Measurements from ENCODE around the gene ACBD7.
A peak's percentile ranks its signal among the peaks of the same experiment; 100 is the strongest.

The ACBD7 gene

GRCh38 chr10:15103513-15103912, 14.9 kb upstream of the ACBD7 start:
- no peak overlapping the region for H3K4me3 ChIP-seq (ENCODE audit: insufficient read depth in 1 of 2, low read depth in 1 of 2, low read length in 2 of 2)
- no peak overlapping the region for H2BK5ac ChIP-seq (ENCODE audit: low read depth, low read length, poor library complexity, severe bottlenecking)
- H2AFZ ChIP-seq (ENCODE audit: low read depth, low read length) = no peak overlapping the region
- no peaks in the 10 kb centered on the region for H3K27me3 ChIP-seq (ENCODE audit: control insufficient read depth in 1 of 2, insufficient read depth in 1 of 2, low read length in 2 of 2)
- peaks cover 28 to 72% of the 10 kb centered on the region in 2 experiments for H3K36me3 ChIP-seq (ENCODE audit: control insufficient read depth in 1 of 2, insufficient read depth in 2 of 2, low read depth in 1 of 2, low read length in 2 of 2)
- H3K18ac ChIP-seq (ENCODE audit: low read depth in 1 of 2, low read length in 2 of 2) = no peak overlapping the region
- peaks cover 10% of the 10 kb centered on the region for H3K79me1 ChIP-seq (replicated peaks; ENCODE audit: low read length, poor library complexity, severe bottlenecking)
- H2BK12ac ChIP-seq (ENCODE audit: low read length in 2 of 2) = no peak overlapping the region
- no peak overlapping the region for H2BK120ac ChIP-seq (ENCODE audit: low read depth, low read length)
- no peak overlapping the region for H2AK5ac ChIP-seq (ENCODE audit: low read length, severe bottlenecking)
- no peak overlapping the region for H2BK15ac ChIP-seq (ENCODE audit: low read depth, poor library complexity, severe bottlenecking)
- 90% methylated on average over 9 of the region's 9 CpGs for WGBS
- no peak overlapping the region for H3K4me2 ChIP-seq (ENCODE audit: low read length, poor library complexity, severe bottlenecking)
- H3K9ac ChIP-seq (ENCODE audit: low read length) = no peak overlapping the region
- H3K4me1 ChIP-seq (ENCODE audit: control insufficient read depth, insufficient read depth, low read depth, low read length) = peaks cover 2% of the 10 kb centered on the region
- no peak overlapping the region for H3K27ac ChIP-seq (ENCODE audit: low read length, poor library complexity, severe bottlenecking)
- H4K91ac ChIP-seq (ENCODE audit: low read length) = no peak overlapping the region
- H3K9me3 ChIP-seq (ENCODE audit: control insufficient read depth, low read length) = no peaks in the 10 kb centered on the region
- H3K23ac ChIP-seq (ENCODE audit: low read length in 2 of 2) = no peak overlapping the region
- no peak overlapping the region for H3K4ac ChIP-seq (ENCODE audit: low read depth in 1 of 2, low read length in 2 of 2)
- DNase-seq = no peak
- no peak overlapping the region for H4K8ac ChIP-seq (ENCODE audit: low read length)
- no peak overlapping the region for H3K14ac ChIP-seq (ENCODE audit: low read length in 2 of 2)

- Histone ChIP-seq H3K9me3 (ENCODE audit: control insufficient read depth, low read length) (no peaks in the 10 kb centered on the region), H3K4me2 (ENCODE audit: low read length, poor library complexity, severe bottlenecking) (no peak overlapping the region), H3K9ac (ENCODE audit: low read length) (peak overlapping the region; percentile 51), H3K23ac (ENCODE audit: low read length in 2 of 2) (no peak overlapping the region), H2AFZ (ENCODE audit: low read depth, low read length) (no peak overlapping the region), H3K79me1 (replicated peaks; ENCODE audit: low read length, poor library complexity, severe bottlenecking) (peaks cover 12% of the 10 kb centered on the region), H3K4ac (ENCODE audit: low read depth in 1 of 2, low read length in 2 of 2) (no peak overlapping the region), H3K14ac (ENCODE audit: low read length in 2 of 2) (no peak overlapping the region), H2BK120ac (ENCODE audit: low read depth, low read length) (no peak overlapping the region), H3K4me3 (ENCODE audit: insufficient read depth in 1 of 2, low read depth in 1 of 2, low read length in 2 of 2) (no peak overlapping the region), H3K4me1 (ENCODE audit: control insufficient read depth, insufficient read depth, low read depth, low read length) (peaks cover 5% of the 10 kb centered on the region), H2BK12ac (ENCODE audit: low read length in 2 of 2) (no peak overlapping the region), H3K18ac (ENCODE audit: low read depth in 1 of 2, low read length in 2 of 2) (no peak overlapping the region), H4K8ac (ENCODE audit: low read length) (no peak overlapping the region), H3K27me3 (ENCODE audit: control insufficient read depth in 1 of 2, insufficient read depth in 1 of 2, low read length in 2 of 2) (no peaks in the 10 kb centered on the region), H3K36me3 (ENCODE audit: control insufficient read depth in 1 of 2, insufficient read depth in 2 of 2, low read depth in 1 of 2, low read length in 2 of 2) (peaks cover 17 to 41% of the 10 kb centered on the region in 2 experiments), H2BK15ac (ENCODE audit: low read depth, poor library complexity, severe bottlenecking) (no peak overlapping the region), H2AK5ac (ENCODE audit: low read length, severe bottlenecking) (no peak overlapping the region), H2BK5ac (ENCODE audit: low read depth, low read length, poor library complexity, severe bottlenecking) (no peak overlapping the region), H3K27ac (ENCODE audit: low read length, poor library complexity, severe bottlenecking) (no peak overlapping the region), H4K91ac (ENCODE audit: low read length) (no peak overlapping the region)
- DNase-seq = no peak
- WGBS = 97% methylated on average over 4 of the region's 4 CpGs
Measured at GRCh38 chr10:15099886-15100285, 11.3 kb upstream of the ACBD7 start.

- H2BK15ac ChIP-seq (ENCODE audit: low read depth, poor library complexity, severe bottlenecking) = peak within 1 kb of the TSS; percentile 98
- H3K9ac ChIP-seq (ENCODE audit: low read length) = peak within 1 kb of the TSS; percentile 100
- H3K27ac ChIP-seq (ENCODE audit: low read length, poor library complexity, severe bottlenecking) = peak within 1 kb of the TSS; percentile 100
- H3K14ac ChIP-seq (ENCODE audit: low read length in 2 of 2) = peak within 1 kb of the TSS in 1 of 2 experiments; percentile 87
- peak within 1 kb of the TSS; percentile 95 for H3K4me2 ChIP-seq (ENCODE audit: low read length, poor library complexity, severe bottlenecking)
- H4K91ac ChIP-seq (ENCODE audit: low read length) = peak within 1 kb of the TSS; percentile 92
- H3K18ac ChIP-seq (ENCODE audit: low read depth in 1 of 2, low read length in 2 of 2) = peak within 1 kb of the TSS; percentile 96 to 99
- H2BK120ac ChIP-seq (ENCODE audit: low read depth, low read length) = peak within 1 kb of the TSS; percentile 99
- peak within 1 kb of the TSS; percentile 94 for H2BK5ac ChIP-seq (ENCODE audit: low read depth, low read length, poor library complexity, severe bottlenecking)
- H2BK12ac ChIP-seq (ENCODE audit: low read length in 2 of 2) = peak within 1 kb of the TSS; percentile 12 to 21
- H3K4me3 ChIP-seq (ENCODE audit: insufficient read depth in 1 of 2, low read depth in 1 of 2, low read length in 2 of 2) = peak within 1 kb of the TSS; percentile 90 to 99
- peak within 1 kb of the TSS; percentile 64 to 93 for H3K23ac ChIP-seq (ENCODE audit: low read length in 2 of 2)
- H3K9me3 ChIP-seq (ENCODE audit: control insufficient read depth, low read length) = no peaks in the 10 kb centered on the region
- peak within 1 kb of the TSS; percentile 92 for H2AFZ ChIP-seq (ENCODE audit: low read depth, low read length)
- WGBS = under 1% methylated on average over 81 of the region's 84 CpGs
- H4K8ac ChIP-seq (ENCODE audit: low read length) = peak within 1 kb of the TSS; percentile 97
- H3K4ac ChIP-seq (ENCODE audit: low read depth in 1 of 2, low read length in 2 of 2) = peak within 1 kb of the TSS; percentile 73 to 96
- peak; percentile 96 for DNase-seq
- peaks cover 3 to 18% of the 10 kb centered on the region in 2 experiments for H3K36me3 ChIP-seq (ENCODE audit: control insufficient read depth in 1 of 2, insufficient read depth in 2 of 2, low read depth in 1 of 2, low read length in 2 of 2)
- peaks cover 5% of the 10 kb centered on the region for H3K4me1 ChIP-seq (ENCODE audit: control insufficient read depth, insufficient read depth, low read depth, low read length)
- H3K27me3 ChIP-seq (ENCODE audit: control insufficient read depth in 1 of 2, insufficient read depth in 1 of 2, low read length in 2 of 2) = peaks cover 0 to under 1% of the 10 kb centered on the region in 2 experiments
- peaks cover 9% of the 10 kb centered on the region for H3K79me1 ChIP-seq (replicated peaks; ENCODE audit: low read length, poor library complexity, severe bottlenecking)
- H2AK5ac ChIP-seq (ENCODE audit: low read length, severe bottlenecking) = no peak within 1 kb of the TSS
Measured at GRCh38 chr10:15097011-15097812, 8.6 kb upstream of the ACBD7 start, which contains the start of gene RPP38. Gene RPP38, plus strand, starts transcription at chr10:15097355. Its CDS starts 5,960 bp downstream, at chr10:15103315.

- no peak for DNase-seq
- Histone ChIP-seq H3K4me3 (ENCODE audit: insufficient read depth in 1 of 2, low read depth in 1 of 2, low read length in 2 of 2) (peak overlapping the region; percentile 65 to 99), H3K9ac (ENCODE audit: low read length) (peak overlapping the region; percentile 100), H2AFZ (ENCODE audit: low read depth, low read length) (peak overlapping the region; percentile 92), H3K23ac (ENCODE audit: low read length in 2 of 2) (peak overlapping the region in 1 of 2 experiments; percentile 64), H3K27ac (ENCODE audit: low read length, poor library complexity, severe bottlenecking) (peak overlapping the region; percentile 54), H2BK120ac (ENCODE audit: low read depth, low read length) (no peak overlapping the region), H2BK12ac (ENCODE audit: low read length in 2 of 2) (peak overlapping the region in 1 of 2 experiments; percentile 21), H3K14ac (ENCODE audit: low read length in 2 of 2) (no peak overlapping the region), H3K27me3 (ENCODE audit: control insufficient read depth in 1 of 2, insufficient read depth in 1 of 2, low read length in 2 of 2) (peaks cover 0 to 3% of the 10 kb centered on the region in 2 experiments), H3K4me1 (ENCODE audit: control insufficient read depth, insufficient read depth, low read depth, low read length) (peaks cover 5% of the 10 kb centered on the region), H4K8ac (ENCODE audit: low read length) (peak overlapping the region; percentile 3), H4K91ac (ENCODE audit: low read length) (no peak overlapping the region), H3K4me2 (ENCODE audit: low read length, poor library complexity, severe bottlenecking) (peak overlapping the region; percentile 95), H3K18ac (ENCODE audit: low read depth in 1 of 2, low read length in 2 of 2) (peak overlapping the region in 1 of 2 experiments; percentile 30), H3K36me3 (ENCODE audit: control insufficient read depth in 1 of 2, insufficient read depth in 2 of 2, low read depth in 1 of 2, low read length in 2 of 2) (peaks cover 3 to 14% of the 10 kb centered on the region in 2 experiments), H2AK5ac (ENCODE audit: low read length, severe bottlenecking) (no peak overlapping the region), H2BK5ac (ENCODE audit: low read depth, low read length, poor library complexity, severe bottlenecking) (no peak overlapping the region), H3K9me3 (ENCODE audit: control insufficient read depth, low read length) (no peaks in the 10 kb centered on the region), H3K4ac (ENCODE audit: low read depth in 1 of 2, low read length in 2 of 2) (no peak overlapping the region), H3K79me1 (replicated peaks; ENCODE audit: low read length, poor library complexity, severe bottlenecking) (peaks cover 6% of the 10 kb centered on the region), H2BK15ac (ENCODE audit: low read depth, poor library complexity, severe bottlenecking) (no peak overlapping the region)
- WGBS = 7% methylated on average over 11 of the region's 11 CpGs
Measured at GRCh38 chr10:15096661-15097010, 8.1 kb upstream of the ACBD7 start.
